ENCODE measurements around the gene MAMDC2.

Gene MAMDC2

GRCh38 chr9:70257502-70257901 lies 213.9 kb downstream of the MAMDC2 start:
- no peak for DNase-seq (ENCODE audit: extremely low read depth in 1 of 2, low read depth in 1 of 2)

- no peak for DNase-seq (ENCODE audit: extremely low read depth in 1 of 2, low read depth in 1 of 2)
These were observed 214.5 kb downstream of the MAMDC2 start for GRCh38 chr9:70257991-70258691.

GRCh38 chr9:70258692-70259511 lies 215.3 kb downstream of the MAMDC2 start, which contains the start of gene SMC5:
TSS of gene SMC5 (plus strand) at chr9:70258978. CDS start at chr9:70259079, 101 bp downstream.
- peak; percentile 51 to 80 for DNase-seq (ENCODE audit: extremely low read depth in 1 of 2, low read depth in 1 of 2)

- DNase-seq (ENCODE audit: extremely low read depth in 1 of 2, low read depth in 1 of 2): no peak
These were observed 215.8 kb downstream of the MAMDC2 start for GRCh38 chr9:70259512-70259802.

- no peak for DNase-seq (ENCODE audit: extremely low read depth in 1 of 2, low read depth in 1 of 2)
These were observed 216.4 kb downstream of the MAMDC2 start for GRCh38 chr9:70260007-70260443.

GRCh38 chr9:70260606-70261005 lies 217.0 kb downstream of the MAMDC2 start:
- DNase-seq (ENCODE audit: extremely low read depth in 1 of 2, low read depth in 1 of 2): no peak

GRCh38 chr9:70261131-70261870 lies 217.7 kb downstream of the MAMDC2 start:
- no peak for DNase-seq (ENCODE audit: extremely low read depth in 1 of 2, low read depth in 1 of 2)

GRCh38 chr9:70262366-70262765 lies 218.7 kb downstream of the MAMDC2 start:
- no peak for DNase-seq (ENCODE audit: extremely low read depth in 1 of 2, low read depth in 1 of 2)

- DNase-seq (ENCODE audit: extremely low read depth in 1 of 2, low read depth in 1 of 2): no peak
These were observed 219.3 kb downstream of the MAMDC2 start for GRCh38 chr9:70262948-70263347.

- DNase-seq (ENCODE audit: extremely low read depth in 1 of 2, low read depth in 1 of 2): no peak
These were observed 219.8 kb downstream of the MAMDC2 start for GRCh38 chr9:70263421-70263820.
